SK-N-SH (cell line): Measurements from ENCODE around the gene SLC39A9.

Experiments
- CTCF ChIP-seq: fragments of 200-600 bp; sonication (generic); IDR thresholded peaks from 2 replicates; pipeline ENCODE4 v1.6.1; 2017; ENCODE audit warnings: antibody characterized with exemption, mild to moderate bottlenecking, moderate library complexity
- EZH2phosphoT487 ChIP-seq: fragments of 200-600 bp; sonication (generic); IDR thresholded peaks from 2 replicates; pipeline ENCODE4 v1.6.1; 2017; ENCODE audit warnings: low read depth, mixed run types, mild to moderate bottlenecking, antibody characterized with exemption, moderate library complexity, borderline replicate concordance
- POLR2AphosphoS5 ChIP-seq: IDR thresholded peaks from 2 replicates; pipeline ENCODE4 v1.6.1; 2012; ENCODE audit warnings: low read depth, low read length
- RAD21 ChIP-seq: IDR thresholded peaks from 2 replicates; pipeline ENCODE4 v1.6.1; 2012; ENCODE audit warnings: mild to moderate bottlenecking, low read length

- TF ChIP-seq RAD21 (no peak), POLR2AphosphoS5 (no peak), CTCF (no peak), EZH2phosphoT487 (no peak)
Measured at GRCh38 chr14:69351385-69351784, 47.1 kb upstream of the SLC39A9 start.
